Astrocyte (in vitro differentiated cells and primary cell): ENCODE measurements around the gene PRKG1. TPM values are rescaled to one million over a fixed set of nuclear protein-coding genes. Genes with fewer than 3 reads are reported as not detected.
"Not testable (repeated sequence)": the region's sequence is repeated elsewhere in the genome, so short reads cannot be mapped to it uniquely, and the experiment has no call there.

ENCODE experiments used
- DNase-seq: peaks from one replicate; pipeline ENCODE4 v3.0.0-alpha.2; 2010; ENCODE audit warnings: low read depth
- FAIRE-seq: peaks from 2 replicates; lab custom pipeline; 2011; peaks lifted over from hg19 to GRCh38; lab: Jason Lieb, UNC
- H2AFZ ChIP-seq: 2 replicates; pipeline ENCODE4 v1.6.0; 2012; ENCODE audit warnings: low read depth, low read length, inconsistent platforms
- H3K27ac ChIP-seq: 2 replicates; pipeline ENCODE4 v1.5.1; 2011; ENCODE audit warnings: low read depth, low read length, inconsistent platforms
- H3K27me3 ChIP-seq: 2 replicates; pipeline ENCODE4 v1.6.0; 2011; ENCODE audit warnings: low read length, inconsistent platforms; ENCODE audit not compliant: insufficient read depth
- H3K36me3 ChIP-seq: 2 replicates; pipeline ENCODE4 v1.5.1; 2011; ENCODE audit warnings: low read length, inconsistent platforms; ENCODE audit not compliant: insufficient read depth
- H3K4me1 ChIP-seq: 2 replicates; pipeline ENCODE4 v1.5.1; 2011; ENCODE audit warnings: low read length, inconsistent platforms; ENCODE audit not compliant: insufficient read depth
- H3K4me2 ChIP-seq: 2 replicates; pipeline ENCODE4 v1.6.0; 2012; ENCODE audit warnings: low read length, inconsistent platforms
- H3K4me3 ChIP-seq: 2 replicates; pipeline ENCODE4 v1.5.1; 2011; ENCODE audit warnings: low read depth, mild to moderate bottlenecking, low read length, inconsistent platforms; ENCODE audit not compliant: insufficient read depth
- H3K79me2 ChIP-seq: 2 replicates; pipeline ENCODE4 v1.6.0; 2012; ENCODE audit warnings: mild to moderate bottlenecking, low read length, inconsistent platforms; ENCODE audit not compliant: insufficient read depth
- H3K9ac ChIP-seq: 2 replicates; pipeline ENCODE4 v1.6.0; 2012; ENCODE audit warnings: mild to moderate bottlenecking, low read length, inconsistent platforms
- H3K9me3 ChIP-seq: 2 replicates; pipeline ENCODE4 v1.5.1; 2012; ENCODE audit warnings: low read depth, mild to moderate bottlenecking, low read length, inconsistent platforms; ENCODE audit not compliant: insufficient read depth
- H4K20me1 ChIP-seq: 2 replicates; pipeline ENCODE4 v1.6.0; 2012; ENCODE audit warnings: low read length, inconsistent platforms; ENCODE audit not compliant: insufficient read depth
- H3K27ac Mint-ChIP-seq: one replicate; pipeline ENCODE4 v1.8.0; 2021; ENCODE audit warnings: mild to moderate bottlenecking, mixed read lengths; ENCODE audit not compliant: unreplicated experiment
- H3K27me3 Mint-ChIP-seq: one replicate; pipeline ENCODE4 v1.8.0; 2021; ENCODE audit warnings: low read depth, mixed read lengths; ENCODE audit not compliant: unreplicated experiment
- H3K36me3 Mint-ChIP-seq: one replicate; pipeline ENCODE4 v1.8.0; 2021; ENCODE audit warnings: low read depth, mixed read lengths; ENCODE audit not compliant: unreplicated experiment
- H3K4me1 Mint-ChIP-seq: one replicate; pipeline ENCODE4 v1.8.0; 2021; ENCODE audit warnings: low read depth, mixed read lengths; ENCODE audit not compliant: unreplicated experiment
- H3K4me3 Mint-ChIP-seq: one replicate; pipeline ENCODE4 v1.8.0; 2021; ENCODE audit warnings: mild to moderate bottlenecking, moderate library complexity, mixed read lengths; ENCODE audit not compliant: unreplicated experiment
- H3K9me3 Mint-ChIP-seq: one replicate; pipeline ENCODE4 v1.8.0; 2021; ENCODE audit warnings: mild to moderate bottlenecking, mixed read lengths; ENCODE audit not compliant: unreplicated experiment
- CTCF ChIP-seq: IDR thresholded peaks from 2 replicates; pipeline ENCODE4 v1.5.1; 2011; ENCODE audit warnings: low read depth, mild to moderate bottlenecking, inconsistent platforms, low read length, moderate library complexity; ENCODE audit not compliant: insufficient read depth
- EZH2 ChIP-seq: IDR thresholded peaks from 2 replicates; pipeline ENCODE4 v1.6.1; 2012; ENCODE audit warnings: mild to moderate bottlenecking, low read length, inconsistent platforms; ENCODE audit not compliant: insufficient read depth
- total RNA-seq: library from RNA; stranded (reverse); gene quantifications from 2 replicates; pipeline ENCODE4 v1.2.1, GENCODE V29; 2021

Gene PRKG1
- total RNA-seq, 1 donor from 2014 or later, result 3.1 TPM

GRCh38 chr10:51683031-51683691 is 608.9 kb downstream of the PRKG1 start:
- TF ChIP-seq CTCF (no peak), EZH2 (no peak)
- H3K36me3 ChIP-seq, result no peaks in the 10 kb centered on the region
- no peaks in the 10 kb centered on the region for H3K27me3 ChIP-seq
- peaks cover 6% of the 10 kb centered on the region for H3K4me1 ChIP-seq
- no peaks in the 10 kb centered on the region for H3K9me3 ChIP-seq
- no peak overlapping the region for H3K9ac ChIP-seq
- H3K27me3 Mint-ChIP-seq, result no peaks in the 10 kb centered on the region
- DNase-seq (no peak), FAIRE-seq (no peak)
- H3K27ac ChIP-seq, result no peak overlapping the region
- no peaks in the 10 kb centered on the region for H3K9me3 Mint-ChIP-seq
- H3K4me1 Mint-ChIP-seq, result no peaks in the 10 kb centered on the region
- no peak overlapping the region for H3K4me2 ChIP-seq
- no peak overlapping the region for H3K4me3 ChIP-seq
- no peak overlapping the region for H3K27ac Mint-ChIP-seq
- no peaks in the 10 kb centered on the region for H4K20me1 ChIP-seq
- no peaks in the 10 kb centered on the region for H3K79me2 ChIP-seq
- H3K4me3 Mint-ChIP-seq, result no peak overlapping the region
- no peaks in the 10 kb centered on the region for H3K36me3 Mint-ChIP-seq
- H2AFZ ChIP-seq, result no peak overlapping the region

DNA sequence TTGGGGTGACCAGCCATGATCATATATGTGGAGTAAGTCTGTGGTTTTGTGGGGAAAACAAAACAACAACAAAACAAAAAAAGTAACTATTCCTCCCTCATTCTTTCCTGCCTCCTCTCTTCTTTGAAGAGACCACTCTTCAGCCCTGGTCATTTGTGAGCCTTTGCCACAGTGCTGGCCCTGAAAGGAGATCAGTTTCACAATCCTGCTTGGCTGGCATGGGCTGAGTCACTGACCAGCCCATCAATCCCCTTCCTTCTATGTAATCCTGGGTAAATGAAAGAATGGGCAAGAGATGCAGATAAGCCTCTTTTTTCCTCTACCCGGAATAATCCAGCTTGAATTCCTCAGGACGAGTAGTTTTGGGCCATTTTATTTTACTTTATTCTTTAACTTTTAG is 611.5 kb downstream of the PRKG1 start:
- no peaks in the 10 kb centered on the region for H4K20me1 ChIP-seq
- no peak overlapping the region for H3K4me3 Mint-ChIP-seq
- DNase-seq, result no peak
- H3K4me2 ChIP-seq, result no peak overlapping the region
- no peaks in the 10 kb centered on the region for H3K27me3 Mint-ChIP-seq
- no peak overlapping the region for H3K27ac ChIP-seq
- peaks cover 6% of the 10 kb centered on the region for H3K4me1 ChIP-seq
- no peaks in the 10 kb centered on the region for H3K36me3 ChIP-seq
- H3K79me2 ChIP-seq, result no peaks in the 10 kb centered on the region
- no peak overlapping the region for H3K4me3 ChIP-seq
- H3K9ac ChIP-seq, result no peak overlapping the region
- H2AFZ ChIP-seq, result no peak overlapping the region
- no peaks in the 10 kb centered on the region for H3K36me3 Mint-ChIP-seq
- TF ChIP-seq EZH2, result no peak
- no peak for TF ChIP-seq CTCF
- no peak overlapping the region for H3K27ac Mint-ChIP-seq
- H3K9me3 Mint-ChIP-seq, result peaks cover 2% of the 10 kb centered on the region
- FAIRE-seq, result no peak
- no peaks in the 10 kb centered on the region for H3K27me3 ChIP-seq
- no peaks in the 10 kb centered on the region for H3K9me3 ChIP-seq
- H3K4me1 Mint-ChIP-seq, result no peaks in the 10 kb centered on the region

- H3K9me3 Mint-ChIP-seq, result peaks cover 2% of the 10 kb centered on the region
- H3K4me3 Mint-ChIP-seq, result no peak overlapping the region
- H4K20me1 ChIP-seq, result no peaks in the 10 kb centered on the region
- no peaks in the 10 kb centered on the region for H3K9me3 ChIP-seq
- no peak overlapping the region for H3K27ac ChIP-seq
- H3K4me1 Mint-ChIP-seq, result no peaks in the 10 kb centered on the region
- no peak overlapping the region for H2AFZ ChIP-seq
- no peak overlapping the region for H3K27ac Mint-ChIP-seq
- H3K36me3 Mint-ChIP-seq, result no peaks in the 10 kb centered on the region
- H3K9ac ChIP-seq, result no peak overlapping the region
- no peaks in the 10 kb centered on the region for H3K36me3 ChIP-seq
- no peaks in the 10 kb centered on the region for H3K27me3 Mint-ChIP-seq
- FAIRE-seq, result no peak
- no peak overlapping the region for H3K4me3 ChIP-seq
- H3K4me2 ChIP-seq, result no peak overlapping the region
- no peaks in the 10 kb centered on the region for H3K27me3 ChIP-seq
- no peak for DNase-seq
- TF ChIP-seq CTCF (no peak), EZH2 (no peak)
- no peaks in the 10 kb centered on the region for H3K79me2 ChIP-seq
- H3K4me1 ChIP-seq, result peaks cover 6% of the 10 kb centered on the region
Observed at GRCh38 chr10:51687296-51687695, 613.0 kb downstream of the PRKG1 start.

DNA sequence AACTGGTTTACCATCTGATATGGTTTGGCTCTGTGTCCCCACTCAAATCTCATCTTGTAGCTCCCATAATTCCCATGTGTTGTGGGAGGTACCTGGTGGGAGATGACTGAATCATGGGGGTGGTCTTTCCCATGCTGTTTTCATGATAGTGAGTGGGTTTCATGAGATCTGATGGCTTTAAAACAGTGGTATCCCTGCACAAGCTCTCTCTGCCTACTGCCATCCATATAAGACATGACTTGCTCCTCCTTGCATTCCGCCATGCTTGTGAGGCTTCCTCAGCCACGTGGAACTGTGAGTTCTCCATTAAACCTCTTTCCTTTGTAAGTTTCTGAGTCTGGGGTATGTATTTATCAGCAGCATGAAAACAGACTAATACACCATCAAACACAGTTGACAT is 614.5 kb downstream of the PRKG1 start:
- not testable (repeated sequence) for H3K4me1 ChIP-seq, H3K9me3 Mint-ChIP-seq, H3K4me3 ChIP-seq, H3K9me3 ChIP-seq, DNase-seq, H3K27me3 ChIP-seq, H3K36me3 ChIP-seq, H3K4me1 Mint-ChIP-seq, H3K4me3 Mint-ChIP-seq, H2AFZ ChIP-seq, H3K27ac ChIP-seq, H3K36me3 Mint-ChIP-seq, H3K27me3 Mint-ChIP-seq, H3K9ac ChIP-seq, H3K79me2 ChIP-seq, H3K27ac Mint-ChIP-seq, FAIRE-seq, H4K20me1 ChIP-seq, H3K4me2 ChIP-seq
